Uterus (tissue), 4 donors: Measurements from ENCODE around the gene NAA35. TPM values are rescaled to one million over a fixed set of nuclear protein-coding genes. Genes with fewer than 3 reads are reported as not detected.

Experiments used
- DNase-seq, 2 donors: peaks; one replicate each; pipeline ENCODE4 v3.0.0-alpha.2; 2019 to 2020
- H3K27ac ChIP-seq, 2 donors: fragments of 200-600 bp; sonication (generic); 1 replicate in 1 of 2; 2 replicates in 1 of 2; pipeline ENCODE4 v1.5.1; 2016 to 2018
- H3K27me3 ChIP-seq, 2 donors: fragments of 200-600 bp; sonication (generic); one replicate each; pipeline ENCODE4 v1.5.1; 2018 to 2019; ENCODE audit warnings: control low read depth in 1 of 2
- H3K36me3 ChIP-seq, 2 donors: fragments of 200-600 bp; sonication (generic); one replicate each; pipeline ENCODE4 v1.5.1; 2019; ENCODE audit warnings: control low read depth in 1 of 2
- H3K4me1 ChIP-seq, 2 donors: fragments of 200-600 bp; sonication (generic); one replicate each; pipeline ENCODE4 v1.5.1; 2018 to 2019; ENCODE audit warnings: control low read depth in 1 of 2
- H3K4me3 ChIP-seq, 2 donors: fragments of 200-600 bp; sonication (generic); 1 replicate in 1 of 2; 2 replicates in 1 of 2; pipeline ENCODE4 v1.5.1; 2018 to 2019; ENCODE audit warnings: mild to moderate bottlenecking in 1 of 2
- H3K9me3 ChIP-seq, 2 donors: fragments of 200-600 bp; sonication (generic); one replicate each; pipeline ENCODE4 v1.5.1; 2019; ENCODE audit warnings: control low read depth in 1 of 2
- POLR2A ChIP-seq, 2 donors: fragments of 450-650 bp; IDR thresholded peaks; one replicate each; pipeline ENCODE4 v1.6.1; 2016; ENCODE audit warnings: antibody characterized with exemption in 2 of 2, mild to moderate bottlenecking in 1 of 2, moderate library complexity in 1 of 2
- intact Hi-C: fragments of 100-400 bp; cut with DNase I; formaldehyde crosslinking; loops from one replicate; pipeline ENCODE4 v1.15.1; 2023; ENCODE audit warnings: low total_unique reads
- total RNA-seq, 4 donors: library from RNA; depleted of rRNA in 3 of 4; stranded (reverse); fragments of >200 nt in 3 of 4; gene quantifications; one replicate each; pipeline versions ENCODE4 v1.1.0 to v1.2.4, GENCODE V29; 2014 to 2023
- TF ChIP-seq, protein P1 (sequence below), 4 experiments: fragments of 200-600 bp in 2 of 4; fragments of 450-650 bp in 2 of 4; sonication (generic) in 2 of 4; IDR thresholded peaks; one replicate each; pipeline ENCODE4 v1.5.1; 2016 to 2019; ENCODE audit warnings: antibody characterized with exemption in 4 of 4, mild to moderate bottlenecking in 2 of 4, moderate library complexity in 1 of 4
- donor health status: DM: yes; HTN: yes; CAD: no.

NAA35 gene
- total RNA-seq, 4 donors from 2014 or later = 4.4 to 48.1 (median 19.6) TPM

- Histone ChIP-seq H3K27me3 (no peaks in the 10 kb centered on the region), H3K4me3 (peak overlapping the region; percentile 62 to 96), H3K9me3 (no peaks in the 10 kb centered on the region), H3K4me1 (peaks cover 0 to 8% of the 10 kb centered on the region in 2 donors), H3K36me3 (no peaks in the 10 kb centered on the region), H3K27ac (peak overlapping the region; percentile 88 to 94)
- TF ChIP-seq, protein P1, sequence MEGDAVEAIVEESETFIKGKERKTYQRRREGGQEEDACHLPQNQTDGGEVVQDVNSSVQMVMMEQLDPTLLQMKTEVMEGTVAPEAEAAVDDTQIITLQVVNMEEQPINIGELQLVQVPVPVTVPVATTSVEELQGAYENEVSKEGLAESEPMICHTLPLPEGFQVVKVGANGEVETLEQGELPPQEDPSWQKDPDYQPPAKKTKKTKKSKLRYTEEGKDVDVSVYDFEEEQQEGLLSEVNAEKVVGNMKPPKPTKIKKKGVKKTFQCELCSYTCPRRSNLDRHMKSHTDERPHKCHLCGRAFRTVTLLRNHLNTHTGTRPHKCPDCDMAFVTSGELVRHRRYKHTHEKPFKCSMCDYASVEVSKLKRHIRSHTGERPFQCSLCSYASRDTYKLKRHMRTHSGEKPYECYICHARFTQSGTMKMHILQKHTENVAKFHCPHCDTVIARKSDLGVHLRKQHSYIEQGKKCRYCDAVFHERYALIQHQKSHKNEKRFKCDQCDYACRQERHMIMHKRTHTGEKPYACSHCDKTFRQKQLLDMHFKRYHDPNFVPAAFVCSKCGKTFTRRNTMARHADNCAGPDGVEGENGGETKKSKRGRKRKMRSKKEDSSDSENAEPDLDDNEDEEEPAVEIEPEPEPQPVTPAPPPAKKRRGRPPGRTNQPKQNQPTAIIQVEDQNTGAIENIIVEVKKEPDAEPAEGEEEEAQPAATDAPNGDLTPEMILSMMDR (IDR thresholded peaks at IDR 0.05) = no peak
- DNase-seq = no peak
- intact Hi-C loops = no loop called here
Observed at GRCh38 chr9:85940275-85940831, 593 bp upstream of the NAA35 start.

- H3K27ac ChIP-seq = peak overlapping the region; percentile 88 to 94
- no peaks in the 10 kb centered on the region for H3K27me3 ChIP-seq
- peak overlapping the region; percentile 62 to 96 for H3K4me3 ChIP-seq
- no peak for DNase-seq
- TF ChIP-seq, protein P1 (IDR thresholded peaks at IDR 0.05) = no peak
- no peak for TF ChIP-seq POLR2A (IDR thresholded peaks at IDR 0.05)
- no peaks in the 10 kb centered on the region for H3K9me3 ChIP-seq
- intact Hi-C loops = no loop called here
- peaks cover 0 to 8% of the 10 kb centered on the region in 2 donors for H3K4me1 ChIP-seq
- no peaks in the 10 kb centered on the region for H3K36me3 ChIP-seq
Observed at GRCh38 chr9:85941622-85941940, 635 bp downstream of the NAA35 start.

DNA sequence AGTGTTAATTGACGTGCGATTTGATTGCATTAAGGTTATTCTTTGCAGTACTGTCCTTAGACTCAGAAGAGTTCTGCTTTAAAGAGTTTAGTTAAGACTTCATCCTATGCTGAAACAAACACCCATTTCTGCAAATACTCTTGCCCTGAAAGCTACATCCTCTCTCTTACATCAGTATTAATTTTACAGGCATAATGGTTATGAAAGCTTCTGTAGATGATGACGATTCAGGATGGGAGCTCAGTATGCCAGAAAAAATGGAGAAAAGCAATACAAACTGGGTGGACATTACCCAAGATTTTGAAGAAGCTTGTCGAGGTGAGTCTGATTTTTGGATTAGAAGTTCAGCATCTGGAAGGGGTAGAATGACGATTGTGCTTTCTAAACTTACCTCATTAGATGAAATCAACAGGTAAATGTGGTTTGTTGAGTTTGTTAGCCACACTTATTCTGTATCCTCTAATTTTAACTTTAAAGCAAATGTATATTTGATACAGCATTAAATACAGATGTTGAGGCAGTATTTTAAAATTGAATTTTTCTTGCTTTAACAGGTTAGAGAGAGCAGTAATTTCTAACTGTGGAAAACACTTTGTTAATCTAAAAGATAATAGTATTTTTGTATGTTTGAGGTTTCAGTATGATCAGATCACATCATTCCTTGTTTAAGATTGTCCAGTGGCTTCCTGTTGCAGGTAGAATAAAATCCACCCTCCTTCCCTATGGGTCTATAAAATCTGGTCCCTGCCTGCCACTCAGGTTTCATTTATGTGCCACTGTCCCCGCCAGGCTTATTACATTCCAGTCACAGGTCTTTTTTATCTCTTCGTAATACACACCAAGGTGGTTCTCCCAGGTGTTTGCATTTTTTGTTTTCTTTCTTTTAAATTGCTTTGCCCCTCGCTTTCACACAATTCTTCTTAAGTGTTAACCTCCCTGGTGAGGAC lies 1.3 kb downstream of the NAA35 start:
- DNase-seq = no peak
- peak overlapping the region; percentile 88 to 94 for H3K27ac ChIP-seq
- TF ChIP-seq, protein P1 (IDR thresholded peaks at IDR 0.05) = no peak
- no peak for TF ChIP-seq POLR2A (IDR thresholded peaks at IDR 0.05)

GRCh38 chr9:85942913-85943709 lies 2.2 kb downstream of the NAA35 start:
- no peaks in the 10 kb centered on the region for H3K9me3 ChIP-seq
- H3K27me3 ChIP-seq = no peaks in the 10 kb centered on the region
- peaks cover 0 to 8% of the 10 kb centered on the region in 2 donors for H3K4me1 ChIP-seq
- no peaks in the 10 kb centered on the region for H3K36me3 ChIP-seq
- DNase-seq = no peak
- peak overlapping the region in 1 of 2 donors; percentile 26 for H3K27ac ChIP-seq
- intact Hi-C loops = no loop called here
- no peak overlapping the region for H3K4me3 ChIP-seq
- TF ChIP-seq, protein P1 (IDR thresholded peaks at IDR 0.05) = no peak
- no peak for TF ChIP-seq POLR2A (IDR thresholded peaks at IDR 0.05)

More for the DNA sequence above, 1.3 kb downstream of the NAA35 start:
- peaks cover 0 to 8% of the 10 kb centered on the region in 2 donors for H3K4me1 ChIP-seq
- intact Hi-C loops = no loop called here
- no peaks in the 10 kb centered on the region for H3K36me3 ChIP-seq
- no peaks in the 10 kb centered on the region for H3K27me3 ChIP-seq
- no peaks in the 10 kb centered on the region for H3K9me3 ChIP-seq
- peak overlapping the region; percentile 62 to 96 for H3K4me3 ChIP-seq
